ENCODE data around the gene SMIM9. TPM values are rescaled to one million over a fixed set of nuclear protein-coding genes. Genes with fewer than 3 reads are reported as not detected.
"Not testable (repeated sequence)": the region's sequence is repeated elsewhere in the genome, so short reads cannot be mapped to it uniquely, and the experiment has no call there.

Gene SMIM9
- total and polyA plus RNA-seq, 4 donors = 0.28 TPM; not detected in 3

DNA sequence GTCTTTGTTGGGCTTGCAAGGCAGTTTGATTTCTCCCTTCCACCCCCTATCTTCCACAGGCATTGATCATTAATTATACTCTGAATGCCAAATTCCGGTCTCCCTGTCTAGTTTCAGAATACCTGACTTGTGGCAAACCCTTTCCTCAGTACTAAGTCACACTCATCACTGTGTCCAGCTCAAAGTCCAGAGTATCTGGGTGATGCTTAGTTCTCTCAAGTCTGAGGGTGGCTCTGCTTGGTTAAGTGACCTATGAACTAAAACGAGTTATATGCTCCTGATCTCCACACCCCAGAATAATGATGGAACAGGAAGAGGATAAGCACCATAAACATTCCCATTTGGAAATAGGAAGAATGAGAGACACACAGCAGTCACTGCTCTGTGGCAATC, 6.5 kb downstream of the SMIM9 start:
- no peak for DNase-seq
- H3K36me3 ChIP-seq (ENCODE audit: control insufficient read depth in 4 of 4, insufficient read depth in 4 of 4, low read length in 4 of 4) = no peaks in the 10 kb centered on the region
- ATAC-seq (ENCODE audit: insufficient read depth, low FRiP score) = no peak
- no peaks in the 10 kb centered on the region for H3K9me3 ChIP-seq (ENCODE audit: control insufficient read depth in 4 of 4, insufficient read depth in 3 of 4, low read length in 3 of 4)
- H3K4me3 ChIP-seq = no peak overlapping the region
- H3K9ac ChIP-seq (ENCODE audit: insufficient read depth in 1 of 2, low read length in 2 of 2) = no peak overlapping the region
- no peaks in the 10 kb centered on the region for H3K4me1 ChIP-seq (ENCODE audit: control insufficient read depth in 5 of 5, insufficient read depth in 5 of 5, low read length in 5 of 5)
- peaks cover 0 to 3% (median 2%) of the 10 kb centered on the region in 3 donors for H3K27me3 ChIP-seq (ENCODE audit: control insufficient read depth in 3 of 3, insufficient read depth in 3 of 3, low read length in 2 of 3)
- TF ChIP-seq, protein P1, sequence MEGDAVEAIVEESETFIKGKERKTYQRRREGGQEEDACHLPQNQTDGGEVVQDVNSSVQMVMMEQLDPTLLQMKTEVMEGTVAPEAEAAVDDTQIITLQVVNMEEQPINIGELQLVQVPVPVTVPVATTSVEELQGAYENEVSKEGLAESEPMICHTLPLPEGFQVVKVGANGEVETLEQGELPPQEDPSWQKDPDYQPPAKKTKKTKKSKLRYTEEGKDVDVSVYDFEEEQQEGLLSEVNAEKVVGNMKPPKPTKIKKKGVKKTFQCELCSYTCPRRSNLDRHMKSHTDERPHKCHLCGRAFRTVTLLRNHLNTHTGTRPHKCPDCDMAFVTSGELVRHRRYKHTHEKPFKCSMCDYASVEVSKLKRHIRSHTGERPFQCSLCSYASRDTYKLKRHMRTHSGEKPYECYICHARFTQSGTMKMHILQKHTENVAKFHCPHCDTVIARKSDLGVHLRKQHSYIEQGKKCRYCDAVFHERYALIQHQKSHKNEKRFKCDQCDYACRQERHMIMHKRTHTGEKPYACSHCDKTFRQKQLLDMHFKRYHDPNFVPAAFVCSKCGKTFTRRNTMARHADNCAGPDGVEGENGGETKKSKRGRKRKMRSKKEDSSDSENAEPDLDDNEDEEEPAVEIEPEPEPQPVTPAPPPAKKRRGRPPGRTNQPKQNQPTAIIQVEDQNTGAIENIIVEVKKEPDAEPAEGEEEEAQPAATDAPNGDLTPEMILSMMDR (IDR thresholded peaks at IDR 0.05; ENCODE audit: control extremely low read depth, extremely low read depth) = no peak
- no peak overlapping the region for H3K27ac ChIP-seq (ENCODE audit: low read depth in 1 of 2, low read length in 1 of 2)
- WGBS, 2 donors = 65 to 90% methylated on average over 2 of the region's 2 CpGs

DNA sequence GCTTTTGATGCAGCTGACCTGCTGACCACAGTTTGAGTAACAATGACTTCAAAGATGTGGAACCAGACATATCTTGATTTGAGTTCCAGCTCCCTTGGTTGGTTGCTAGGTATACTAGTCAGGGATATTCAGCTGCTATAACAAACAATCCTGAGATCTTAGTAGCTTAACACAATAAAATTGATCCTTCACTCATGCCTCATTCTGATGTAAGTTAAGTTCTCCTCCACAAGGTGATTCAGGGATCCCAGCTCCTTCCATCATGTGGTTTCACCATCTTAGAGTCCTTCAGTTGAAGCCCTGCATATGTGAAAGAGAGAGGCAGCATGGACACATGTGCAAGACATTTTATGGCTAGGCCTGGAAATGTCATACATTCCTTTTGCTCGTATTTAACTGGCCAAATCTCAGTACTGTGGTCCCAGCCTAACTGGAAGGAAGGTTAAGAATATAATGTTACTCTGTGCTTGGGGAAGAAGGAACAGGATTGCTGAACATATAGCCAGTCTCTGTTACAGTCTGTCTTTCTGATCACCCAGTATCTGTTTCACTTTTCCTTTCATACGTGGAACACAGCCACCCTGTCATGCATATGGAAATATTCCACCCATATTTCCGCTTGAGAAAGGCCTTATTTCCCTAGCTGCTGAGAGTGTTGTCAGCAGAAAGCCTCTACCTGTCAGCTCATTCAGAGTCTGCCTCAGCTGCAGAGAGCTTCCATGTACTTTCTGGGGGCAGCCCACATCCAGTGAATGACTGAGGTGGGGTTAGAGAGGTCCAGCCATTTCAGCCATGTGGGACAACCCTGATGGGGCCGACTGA, 7.1 kb downstream of the SMIM9 start:
- 51 to 71% methylated on average over 4 of the region's 4 CpGs for WGBS, 2 donors

DNA sequence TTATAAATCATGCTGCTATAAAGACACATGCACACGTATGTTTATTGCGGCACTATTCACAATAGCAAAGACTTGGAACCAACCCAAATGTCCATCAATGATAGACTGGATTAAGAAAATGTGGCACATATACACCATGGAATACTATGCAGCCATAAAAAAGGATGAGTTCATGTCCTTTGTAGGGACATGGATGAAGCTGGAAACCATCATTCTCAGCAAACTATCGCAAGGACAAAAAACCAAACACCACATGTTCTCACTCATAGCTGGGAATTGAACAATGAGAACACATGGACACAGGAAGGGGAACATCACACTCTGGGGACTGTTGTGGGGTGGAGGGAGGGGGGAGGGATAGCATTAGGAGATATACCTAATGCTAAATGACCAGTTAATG, 8.9 kb downstream of the SMIM9 start:
- no CpG with 5 or more reads among the region's 3 CpGs for WGBS, 2 donors
- H3K4me1 ChIP-seq (ENCODE audit: control insufficient read depth in 5 of 5, insufficient read depth in 5 of 5, low read length in 5 of 5); H3K27ac ChIP-seq (ENCODE audit: low read depth in 1 of 2, low read length in 1 of 2); H3K36me3 ChIP-seq (ENCODE audit: control insufficient read depth in 4 of 4, insufficient read depth in 4 of 4, low read length in 4 of 4); ATAC-seq (ENCODE audit: insufficient read depth, low FRiP score); DNase-seq; H3K27me3 ChIP-seq (ENCODE audit: control insufficient read depth in 3 of 3, insufficient read depth in 3 of 3, low read length in 2 of 3); H3K4me3 ChIP-seq; H3K9ac ChIP-seq (ENCODE audit: insufficient read depth in 1 of 2, low read length in 2 of 2); H3K9me3 ChIP-seq (ENCODE audit: control insufficient read depth in 4 of 4, insufficient read depth in 3 of 4, low read length in 3 of 4): not testable (repeated sequence)

More for the DNA sequence above, 7.1 kb downstream of the SMIM9 start:
- DNase-seq = no peak
- Histone ChIP-seq H3K9ac (ENCODE audit: insufficient read depth in 1 of 2, low read length in 2 of 2) (no peak overlapping the region), H3K4me1 (ENCODE audit: control insufficient read depth in 5 of 5, insufficient read depth in 5 of 5, low read length in 5 of 5) (no peaks in the 10 kb centered on the region), H3K27ac (ENCODE audit: low read depth in 1 of 2, low read length in 1 of 2) (no peak overlapping the region), H3K27me3 (ENCODE audit: control insufficient read depth in 3 of 3, insufficient read depth in 3 of 3, low read length in 2 of 3) (peaks cover 0 to 3% (median 2%) of the 10 kb centered on the region in 3 donors), H3K9me3 (ENCODE audit: control insufficient read depth in 4 of 4, insufficient read depth in 3 of 4, low read length in 3 of 4) (no peaks in the 10 kb centered on the region), H3K4me3 (no peak overlapping the region), H3K36me3 (ENCODE audit: control insufficient read depth in 4 of 4, insufficient read depth in 4 of 4, low read length in 4 of 4) (no peaks in the 10 kb centered on the region)
- TF ChIP-seq, protein P1 (IDR thresholded peaks at IDR 0.05; ENCODE audit: control extremely low read depth, extremely low read depth) = no peak
- no peak for ATAC-seq (ENCODE audit: insufficient read depth, low FRiP score)

DNA sequence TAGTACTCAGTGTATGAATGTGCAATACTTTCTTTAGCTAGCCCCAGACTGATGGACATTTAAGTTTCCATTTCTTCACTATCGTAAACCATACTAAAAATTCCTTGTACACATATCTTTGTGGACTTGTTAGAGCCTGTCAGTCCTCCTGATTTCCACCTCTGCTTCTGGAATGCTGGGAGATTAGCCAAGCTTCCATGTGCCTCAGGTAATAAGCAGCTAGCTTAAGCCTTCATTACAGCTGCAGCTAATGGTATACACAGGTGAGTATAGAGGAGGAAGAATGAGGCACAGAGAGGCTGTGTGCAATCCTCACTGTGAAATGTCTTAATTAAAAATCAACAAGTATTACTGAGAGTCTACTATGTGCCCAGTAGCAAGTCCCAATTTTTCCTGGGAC, 9.8 kb downstream of the SMIM9 start:
- WGBS, 2 donors = 79 to 95% methylated on average over 1 of the region's 1 CpG
- DNase-seq (no peak), ATAC-seq (ENCODE audit: insufficient read depth, low FRiP score) (no peak)
- Histone ChIP-seq H3K36me3 (ENCODE audit: control insufficient read depth in 4 of 4, insufficient read depth in 4 of 4, low read length in 4 of 4) (no peaks in the 10 kb centered on the region), H3K9me3 (ENCODE audit: control insufficient read depth in 4 of 4, insufficient read depth in 3 of 4, low read length in 3 of 4) (no peaks in the 10 kb centered on the region), H3K27me3 (ENCODE audit: control insufficient read depth in 3 of 3, insufficient read depth in 3 of 3, low read length in 2 of 3) (no peaks in the 10 kb centered on the region), H3K4me3 (no peak overlapping the region), H3K9ac (ENCODE audit: insufficient read depth in 1 of 2, low read length in 2 of 2) (no peak overlapping the region), H3K27ac (ENCODE audit: low read depth in 1 of 2, low read length in 1 of 2) (no peak overlapping the region), H3K4me1 (ENCODE audit: control insufficient read depth in 5 of 5, insufficient read depth in 5 of 5, low read length in 5 of 5) (no peaks in the 10 kb centered on the region)
- TF ChIP-seq, protein P1 (IDR thresholded peaks at IDR 0.05; ENCODE audit: control extremely low read depth, extremely low read depth) = no peak
